Measurements from ENCODE around the gene GALC.

GALC gene

GRCh38 chr14:87883750-87884149 lies 109.2 kb downstream of the GALC start:
- no peak for DNase-seq
- Histone ChIP-seq H3K27me3 (no peaks in the 10 kb centered on the region), H3K9me3 (no peaks in the 10 kb centered on the region), H3K36me3 (no peaks in the 10 kb centered on the region), H3K4me1 (no peaks in the 10 kb centered on the region), H3K27ac (no peak overlapping the region), H3K4me3 (no peak overlapping the region)
- intact Hi-C loops (cut with DNase I; ENCODE audit: low total_unique reads), result no loop called here
- no peak for TF ChIP-seq CTCF (IDR thresholded peaks at IDR 0.05)

Measured in tibial artery (tissue), 4 donors.